CD4-positive, alpha-beta T cell treated with Interleukin-15 for 4 hours (primary cell): ENCODE measurements around the gene BPIFB4.
"Not testable (repeated sequence)": the region's sequence is repeated elsewhere in the genome, so short reads cannot be mapped to it uniquely, and the experiment has no call there.

ENCODE experiments used
- DNase-seq: peaks from one replicate; pipeline ENCODE4 v3.0.0-alpha.2; 2020; ENCODE audit warnings: low spot score

Gene BPIFB4

GRCh38 chr20:33079259-33079658, at the start of gene BPIFB4:
TSS of gene BPIFB4 (plus strand) at chr20:33079643. CDS start at chr20:33081527, 1,884 bp downstream.
- no peak for DNase-seq

- no peak for DNase-seq
Measured at GRCh38 chr20:33030076-33030475, 49.4 kb upstream of the BPIFB4 start.

DNA sequence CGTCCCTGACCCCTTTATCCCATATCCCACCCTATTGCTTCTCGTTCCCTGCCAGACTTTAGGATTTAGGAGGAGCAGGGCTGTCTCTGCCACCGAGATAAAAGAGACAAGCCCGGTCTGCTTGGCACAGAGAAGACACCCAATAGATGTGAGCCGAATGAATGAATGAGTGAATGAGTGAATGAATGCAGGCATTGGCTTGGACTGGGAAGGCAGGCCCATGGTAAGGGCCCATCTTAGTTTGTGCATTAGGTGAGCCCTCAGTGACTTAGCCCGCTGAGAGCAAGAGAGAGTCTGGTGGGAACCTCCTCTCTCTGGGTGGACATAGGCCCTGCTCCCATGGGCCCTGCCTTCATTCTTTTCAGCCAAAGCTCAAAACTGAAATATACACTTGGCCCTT, 48.9 kb upstream of the BPIFB4 start:
- DNase-seq: no peak

DNA sequence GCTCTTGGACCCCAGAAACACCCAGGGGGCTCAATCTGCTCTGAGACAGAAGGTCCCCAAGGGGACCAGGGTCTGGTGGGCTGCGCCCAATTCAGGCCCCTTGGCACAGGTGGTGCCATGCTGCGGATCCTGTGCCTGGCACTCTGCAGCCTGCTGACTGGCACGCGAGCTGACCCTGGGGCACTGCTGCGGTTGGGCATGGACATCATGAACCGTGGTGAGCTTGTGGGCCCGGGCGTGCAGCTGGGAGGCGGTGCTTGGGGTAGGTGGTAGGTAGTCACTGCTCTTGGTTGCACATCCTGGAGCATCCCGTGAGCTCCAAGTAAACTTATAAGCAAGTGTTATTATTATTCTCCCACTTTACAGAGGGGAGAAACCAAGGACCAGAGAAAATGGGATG, 47.9 kb upstream of the BPIFB4 start, which contains the start of gene BPIFB6:
TSS of gene BPIFB6 (plus strand) at position 118 of the 400 bp plus-strand sequence. CDS start at position 118, 0 bp downstream.
- DNase-seq: no peak

DNA sequence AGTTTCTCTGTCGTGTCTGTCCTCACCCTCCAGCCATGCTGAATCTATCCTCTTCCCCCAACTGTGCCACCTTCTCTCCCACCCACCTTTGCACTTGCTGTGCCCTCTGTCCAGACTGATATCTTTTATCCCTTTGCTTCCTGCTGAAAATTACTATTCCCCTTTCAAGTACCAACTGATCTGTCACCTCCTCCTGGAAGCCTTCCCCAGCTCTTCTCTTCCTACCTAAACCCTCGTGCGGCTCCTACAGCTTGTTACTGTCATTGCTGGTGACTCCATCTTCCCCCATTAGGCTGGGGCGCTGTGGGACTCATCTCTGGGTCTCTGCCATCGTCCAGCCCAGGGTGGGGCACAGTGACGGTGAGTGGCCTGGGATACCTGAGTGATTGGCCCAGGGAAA, 46.9 kb upstream of the BPIFB4 start:
- no peak for DNase-seq

- DNase-seq: no peak
Measured at GRCh38 chr20:33033381-33033780, 46.1 kb upstream of the BPIFB4 start.

DNA sequence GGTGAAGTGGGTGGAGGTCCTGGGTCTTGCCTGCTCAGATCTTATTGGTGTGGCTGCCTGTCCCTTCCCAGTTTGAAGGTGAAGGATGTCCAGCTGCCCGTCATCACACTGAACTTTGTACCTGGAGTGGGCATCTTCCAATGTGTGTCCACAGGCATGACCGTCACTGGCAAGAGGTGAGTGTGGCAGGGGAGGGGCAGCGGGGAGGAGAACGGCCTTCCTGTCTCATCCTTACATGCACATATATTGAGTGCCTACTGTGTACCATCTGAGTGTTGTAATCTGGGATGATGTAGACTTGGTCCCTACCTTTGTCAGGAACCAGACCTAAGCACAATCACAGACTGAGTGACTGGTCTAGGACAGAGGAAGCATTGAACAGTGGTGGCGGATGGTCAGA, 45.3 kb upstream of the BPIFB4 start:
- no peak for DNase-seq

DNA sequence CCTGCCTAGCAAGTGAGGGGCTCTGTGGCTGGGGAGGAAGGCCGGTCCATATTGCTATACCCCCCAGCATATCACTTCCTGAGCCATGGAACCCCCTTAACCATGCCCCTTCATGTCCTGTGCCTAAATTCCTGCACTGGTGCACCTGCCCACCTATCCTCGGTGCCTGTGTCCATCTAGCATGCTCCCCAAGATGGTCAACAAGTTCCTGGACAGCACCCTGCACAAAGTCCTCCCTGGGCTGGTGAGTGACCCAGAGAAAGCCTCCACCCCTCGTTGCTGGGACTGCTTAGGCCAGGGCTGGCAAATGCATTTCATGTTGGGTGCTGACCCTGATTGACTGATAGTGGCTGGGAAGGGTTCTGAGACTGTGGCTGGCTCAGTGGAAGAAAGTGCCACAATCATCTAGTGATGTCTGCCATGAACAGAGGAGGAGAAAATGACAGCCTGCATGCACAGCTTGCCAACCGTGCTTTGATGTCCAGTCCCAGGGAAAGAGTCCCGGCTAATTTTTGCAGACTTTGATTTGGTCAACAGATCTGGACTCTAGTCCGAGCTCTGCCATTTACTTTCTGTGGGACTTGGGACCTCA, 44.4 kb upstream of the BPIFB4 start:
- DNase-seq: no peak

- no peak for DNase-seq
Measured at GRCh38 chr20:33037456-33037855, 42.0 kb upstream of the BPIFB4 start.

GRCh38 chr20:33038243-33038642, 41.2 kb upstream of the BPIFB4 start:
- DNase-seq: no peak

GRCh38 chr20:33042430-33042829, 37.0 kb upstream of the BPIFB4 start:
- no peak for DNase-seq

DNA sequence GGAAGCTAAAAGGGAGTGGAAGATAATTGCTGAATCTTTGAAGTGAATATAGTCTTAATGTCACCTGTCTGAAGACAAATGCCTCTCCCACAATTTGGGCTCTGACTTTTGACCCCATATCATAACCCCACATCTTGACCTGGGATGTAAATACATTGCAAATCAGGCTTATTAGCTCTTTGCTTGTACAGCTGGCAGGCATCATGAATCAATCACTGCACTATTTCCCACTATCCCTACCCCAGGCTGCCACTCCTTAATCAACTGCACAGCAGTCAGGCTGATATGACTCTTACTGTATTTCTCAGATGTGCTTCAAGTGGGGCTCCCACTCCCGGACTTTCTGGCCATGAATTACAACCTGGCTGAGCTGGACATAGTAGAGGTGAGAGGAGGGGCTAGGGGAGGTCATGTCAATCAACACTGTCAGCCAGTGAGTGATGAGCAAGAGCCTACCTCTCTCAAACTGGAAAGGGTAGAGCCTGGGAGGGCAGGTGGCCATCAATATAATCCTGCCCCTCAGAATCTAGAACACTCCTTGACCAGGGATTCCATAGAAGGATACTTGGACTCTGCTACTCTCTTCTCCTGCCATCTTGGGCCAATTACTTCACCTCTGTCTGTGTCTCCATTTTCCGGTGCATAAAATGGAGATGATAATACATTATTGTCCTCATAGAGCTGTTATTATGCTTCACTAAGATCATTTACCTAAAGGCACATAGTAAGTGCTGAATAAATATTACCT, 36.3 kb upstream of the BPIFB4 start:
- DNase-seq: no peak

DNA sequence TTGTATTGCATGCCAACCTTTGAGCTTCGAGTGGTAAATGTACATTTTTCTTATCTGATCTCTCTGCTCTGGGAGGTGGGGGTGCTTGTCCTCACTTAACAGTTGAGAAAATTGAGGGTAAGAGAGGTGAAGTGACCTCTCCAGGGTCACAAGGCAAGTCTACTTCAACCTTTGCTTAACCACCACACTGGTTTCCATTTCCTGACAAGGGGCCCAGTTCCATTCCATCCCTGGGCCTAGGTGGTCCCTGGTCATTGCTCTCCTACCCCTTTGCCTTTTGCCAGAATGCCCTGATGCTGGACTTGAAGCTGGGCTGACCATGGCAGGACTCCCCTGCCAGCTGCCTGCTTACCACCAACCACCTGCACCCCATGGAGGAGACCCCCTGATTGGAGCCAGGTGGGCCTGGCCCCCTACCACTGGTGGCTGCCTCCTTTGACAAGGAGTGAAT, 35.7 kb upstream of the BPIFB4 start:
- DNase-seq: no peak

DNA sequence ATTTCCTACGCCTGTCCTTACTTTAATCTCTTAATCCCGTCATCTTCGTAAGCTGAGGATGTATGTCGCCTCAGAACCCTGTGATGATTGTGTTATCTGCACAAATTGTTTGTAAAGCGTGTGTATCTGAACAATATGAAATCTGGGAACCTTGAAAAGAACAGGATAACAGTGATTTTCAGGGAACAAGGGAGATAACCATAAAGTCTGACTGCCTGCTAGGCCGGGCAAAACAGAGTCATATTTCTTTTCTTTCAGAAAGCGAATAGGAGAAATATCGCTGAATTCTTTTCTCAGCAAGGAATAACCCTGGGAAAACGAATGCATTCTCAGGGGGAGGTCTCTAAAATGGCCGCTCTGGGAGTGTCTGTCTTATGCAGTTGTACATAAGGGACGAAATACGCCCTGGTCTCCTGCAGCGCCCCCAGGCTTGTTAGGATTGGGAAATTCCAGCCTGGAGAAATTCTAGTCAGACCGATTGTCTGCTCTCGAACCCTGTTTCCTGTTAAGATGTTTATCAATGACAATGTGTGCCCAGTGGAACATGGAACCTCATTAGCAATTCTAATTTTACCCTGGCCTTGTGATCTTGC, 34.2 kb upstream of the BPIFB4 start:
- DNase-seq: not testable (repeated sequence)

- DNase-seq: no peak
Measured at GRCh38 chr20:33046412-33046811, 33.0 kb upstream of the BPIFB4 start.

- DNase-seq: no peak
Measured at GRCh38 chr20:33051333-33051732, 28.1 kb upstream of the BPIFB4 start.

DNA sequence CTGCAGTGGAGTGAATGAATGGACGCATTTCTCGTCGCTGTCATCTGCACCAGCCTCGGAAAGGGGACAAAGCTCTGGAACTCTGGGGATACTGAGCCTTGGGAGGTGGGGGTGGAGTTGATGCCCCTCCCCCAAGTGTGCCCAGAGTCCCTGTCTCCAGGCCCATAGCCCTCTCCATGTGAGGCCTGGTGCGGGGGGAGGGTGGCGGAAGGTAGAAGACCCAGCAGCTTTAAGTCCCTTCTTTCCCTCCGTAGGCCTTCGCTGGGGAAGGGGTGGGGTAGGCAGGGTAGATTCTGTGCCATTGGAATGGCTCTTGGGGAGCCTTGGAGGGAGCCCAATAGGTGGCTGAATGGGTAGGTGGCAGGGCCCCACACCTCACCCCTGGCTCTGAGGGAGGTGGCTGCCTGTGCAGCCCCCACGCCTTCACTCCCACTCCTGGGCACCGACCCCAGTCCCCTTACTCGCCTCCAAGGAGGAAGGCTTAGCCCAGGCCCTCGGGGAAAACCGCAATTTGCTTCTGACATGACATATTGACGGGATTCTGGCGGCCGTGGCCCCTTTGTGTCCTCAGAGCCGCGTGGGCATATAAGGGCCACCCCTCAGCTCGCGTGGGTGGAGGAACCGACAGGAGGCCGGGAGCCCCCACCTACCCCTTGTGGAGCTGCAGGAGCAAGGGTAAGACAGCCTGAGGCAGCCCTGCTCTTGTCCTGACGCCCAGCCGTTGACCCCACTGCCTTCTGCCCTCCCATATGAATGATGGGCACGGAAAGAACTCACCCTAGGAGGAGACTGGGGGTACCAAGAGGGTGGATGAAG, 25.9 kb upstream of the BPIFB4 start, which contains the start of gene BPIFB3:
TSS of gene BPIFB3 (plus strand) at position 613 of the 816 bp plus-strand sequence. CDS start 1,533 bp downstream, outside the sequence.
- DNase-seq: no peak

DNA sequence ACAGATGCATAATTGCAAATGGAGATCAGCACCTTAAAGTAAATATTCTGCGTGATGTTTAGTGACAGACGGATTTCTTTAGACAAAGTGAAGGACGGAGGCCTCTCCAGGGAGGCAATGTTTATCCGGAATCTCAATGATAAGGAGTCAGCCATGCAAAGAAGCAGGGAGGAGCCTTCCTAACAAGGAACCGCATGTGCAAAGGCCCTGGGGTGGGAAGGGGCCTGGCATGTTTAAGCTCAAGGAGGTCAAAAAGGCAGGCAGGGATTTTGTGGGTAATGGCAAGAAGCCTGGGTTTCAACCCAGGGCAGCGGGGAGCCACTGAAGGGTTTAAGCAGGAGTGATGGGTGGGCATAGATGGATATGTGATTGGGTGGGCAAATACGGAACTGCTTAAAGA, 25.1 kb upstream of the BPIFB4 start:
- no peak for DNase-seq

DNA sequence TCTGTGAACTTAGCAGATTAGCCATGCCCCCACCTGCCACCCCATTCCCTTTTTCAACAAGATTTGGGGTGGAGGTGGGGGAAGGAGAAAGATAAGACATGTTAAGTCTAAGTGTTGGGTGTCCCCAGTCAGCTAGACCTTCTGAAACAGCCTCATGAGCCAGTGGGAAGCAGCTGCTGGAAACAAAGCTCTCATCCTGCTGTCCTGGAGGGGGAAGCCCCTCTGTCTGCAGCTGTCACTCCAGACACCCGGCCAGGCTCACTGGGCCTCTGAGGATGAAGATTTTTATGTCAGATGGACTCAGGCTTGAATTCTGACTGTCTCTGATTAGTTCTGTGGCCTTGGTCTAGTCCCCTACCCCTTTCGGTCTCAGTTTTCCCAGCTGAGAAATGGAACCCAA, 24.7 kb upstream of the BPIFB4 start:
- no peak for DNase-seq

GRCh38 chr20:33059136-33059535, 20.3 kb upstream of the BPIFB4 start:
- DNase-seq: no peak

DNA sequence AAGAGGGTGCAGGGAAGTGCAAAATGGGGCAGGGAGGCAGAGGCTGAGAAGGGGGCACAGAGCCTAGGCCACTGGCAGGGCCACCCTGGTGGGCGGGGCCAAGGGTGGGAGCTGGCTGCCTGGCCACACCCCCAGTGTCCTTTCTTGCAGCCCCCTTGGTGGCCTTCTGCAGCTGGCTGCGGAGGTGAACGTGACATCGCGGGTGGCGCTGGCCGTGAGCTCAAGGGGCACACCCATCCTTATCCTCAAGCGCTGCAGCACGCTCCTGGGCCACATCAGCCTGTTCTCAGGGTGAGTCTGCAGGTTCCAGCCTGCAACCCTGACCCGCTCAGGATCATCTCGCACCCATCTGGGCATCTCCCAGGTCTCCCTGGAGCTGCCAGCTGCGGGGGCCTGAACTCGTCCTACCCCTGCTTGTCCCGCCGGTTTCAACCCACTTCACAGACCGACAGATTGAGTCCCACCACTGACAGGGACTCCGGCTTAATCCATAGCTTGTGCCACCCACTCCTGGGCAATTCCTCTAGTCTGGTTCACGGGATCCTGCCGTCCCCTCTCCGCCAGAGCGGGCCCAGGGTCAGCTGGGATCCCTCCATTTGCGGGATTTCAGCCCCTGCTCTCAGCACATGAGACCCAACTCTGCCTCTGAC, 19.6 kb upstream of the BPIFB4 start:
- DNase-seq: no peak

DNA sequence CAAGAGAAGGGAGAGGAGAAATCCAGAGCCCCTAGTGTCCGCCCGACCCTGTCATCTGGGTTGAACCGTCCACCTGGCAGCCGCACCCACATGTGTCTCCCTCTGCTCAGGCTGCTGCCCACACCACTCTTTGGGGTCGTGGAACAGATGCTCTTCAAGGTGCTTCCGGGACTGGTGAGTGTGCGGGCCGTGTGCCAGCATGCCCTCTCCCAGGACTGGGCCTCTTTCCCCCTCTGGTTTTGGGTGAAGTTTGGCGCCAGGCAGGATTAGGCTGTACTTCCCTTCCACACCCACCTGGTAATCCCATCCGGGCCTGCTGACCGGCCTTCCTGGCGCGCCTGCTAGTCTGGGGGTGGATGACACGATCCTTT, 17.8 kb upstream of the BPIFB4 start:
- DNase-seq: no peak
